ENCODE measurements around the gene ALS2CL.

ALS2CL gene

GRCh38 chr3:46649436-46649835 lies 44.0 kb downstream of the ALS2CL start:
- Histone ChIP-seq H3K36me3 (replicated peaks; ENCODE audit: insufficient read depth, low read length) (no peaks in the 10 kb centered on the region), H3K9me2 (replicated peaks; ENCODE audit: insufficient read depth, low read length) (no peaks in the 10 kb centered on the region), H3K27ac (ENCODE audit: low read length) (no peak overlapping the region), H3K4me1 (ENCODE audit: low read length) (no peaks in the 10 kb centered on the region), H3K27me3 (replicated peaks; ENCODE audit: insufficient read depth, low read length) (no peaks in the 10 kb centered on the region), H3K4me2 (ENCODE audit: low read depth, low read length) (no peak overlapping the region), H3K9me3 (replicated peaks; ENCODE audit: insufficient read depth, low read length) (no peaks in the 10 kb centered on the region), H3K9ac (ENCODE audit: low read length) (no peak overlapping the region), H2AFZ (ENCODE audit: low read length) (no peak overlapping the region), H4K20me1 (ENCODE audit: insufficient read depth, low read length) (no peaks in the 10 kb centered on the region), H3K79me2 (ENCODE audit: low read length) (no peaks in the 10 kb centered on the region), H3F3A (ENCODE audit: insufficient read depth, low read length) (no peaks in the 10 kb centered on the region), H3K4me3 (ENCODE audit: low read length) (no peak overlapping the region)
- DNase-seq = no peak
- TF ChIP-seq CTCF (IDR thresholded peaks at IDR 0.05; ENCODE audit: low read length) (no peak), EZH2 (optimal IDR thresholded peaks at IDR 0.05; ENCODE audit: low read depth, low read length) (no peak), EZH2phosphoT487 (IDR thresholded peaks at IDR 0.05; ENCODE audit: low read length) (no peak)

- no peak overlapping the region for H3K4me3 ChIP-seq (ENCODE audit: low read length)
- no peaks in the 10 kb centered on the region for H3K27me3 ChIP-seq (replicated peaks; ENCODE audit: insufficient read depth, low read length)
- no peaks in the 10 kb centered on the region for H3K79me2 ChIP-seq (ENCODE audit: low read length)
- no peaks in the 10 kb centered on the region for H3K4me1 ChIP-seq (ENCODE audit: low read length)
- H3K9me2 ChIP-seq (replicated peaks; ENCODE audit: insufficient read depth, low read length) = no peaks in the 10 kb centered on the region
- H3K4me2 ChIP-seq (ENCODE audit: low read depth, low read length) = no peak overlapping the region
- H3K9ac ChIP-seq (ENCODE audit: low read length) = no peak overlapping the region
- H3F3A ChIP-seq (ENCODE audit: insufficient read depth, low read length) = no peaks in the 10 kb centered on the region
- no peak for DNase-seq
- no peaks in the 10 kb centered on the region for H3K36me3 ChIP-seq (replicated peaks; ENCODE audit: insufficient read depth, low read length)
- H3K9me3 ChIP-seq (replicated peaks; ENCODE audit: insufficient read depth, low read length) = no peaks in the 10 kb centered on the region
- H2AFZ ChIP-seq (ENCODE audit: low read length) = no peak overlapping the region
- H4K20me1 ChIP-seq (ENCODE audit: insufficient read depth, low read length) = no peaks in the 10 kb centered on the region
- TF ChIP-seq CTCF (IDR thresholded peaks at IDR 0.05; ENCODE audit: low read length) = no peak
- no peak for TF ChIP-seq EZH2phosphoT487 (IDR thresholded peaks at IDR 0.05; ENCODE audit: low read length)
- TF ChIP-seq EZH2 (optimal IDR thresholded peaks at IDR 0.05; ENCODE audit: low read depth, low read length) = no peak
- H3K27ac ChIP-seq (ENCODE audit: low read length) = no peak overlapping the region
Measured at GRCh38 chr3:46648096-46648495, 45.4 kb downstream of the ALS2CL start.

GRCh38 chr3:46646700-46647099 lies 46.8 kb downstream of the ALS2CL start:
- no peaks in the 10 kb centered on the region for H3K9me3 ChIP-seq (replicated peaks; ENCODE audit: insufficient read depth, low read length)
- no peak overlapping the region for H3K9ac ChIP-seq (ENCODE audit: low read length)
- no peaks in the 10 kb centered on the region for H3K79me2 ChIP-seq (ENCODE audit: low read length)
- TF ChIP-seq EZH2 (optimal IDR thresholded peaks at IDR 0.05; ENCODE audit: low read depth, low read length) (no peak), CTCF (IDR thresholded peaks at IDR 0.05; ENCODE audit: low read length) (no peak), EZH2phosphoT487 (IDR thresholded peaks at IDR 0.05; ENCODE audit: low read length) (no peak)
- no peaks in the 10 kb centered on the region for H4K20me1 ChIP-seq (ENCODE audit: insufficient read depth, low read length)
- no peak overlapping the region for H3K27ac ChIP-seq (ENCODE audit: low read length)
- no peak overlapping the region for H3K4me3 ChIP-seq (ENCODE audit: low read length)
- H3K9me2 ChIP-seq (replicated peaks; ENCODE audit: insufficient read depth, low read length) = no peaks in the 10 kb centered on the region
- H3F3A ChIP-seq (ENCODE audit: insufficient read depth, low read length) = no peaks in the 10 kb centered on the region
- no peak overlapping the region for H3K4me2 ChIP-seq (ENCODE audit: low read depth, low read length)
- no peak overlapping the region for H2AFZ ChIP-seq (ENCODE audit: low read length)
- H3K27me3 ChIP-seq (replicated peaks; ENCODE audit: insufficient read depth, low read length) = no peaks in the 10 kb centered on the region
- no peaks in the 10 kb centered on the region for H3K4me1 ChIP-seq (ENCODE audit: low read length)
- H3K36me3 ChIP-seq (replicated peaks; ENCODE audit: insufficient read depth, low read length) = no peaks in the 10 kb centered on the region
- DNase-seq = no peak

Measured in MM.1S (cell line).